Melanocyte of skin (primary cell): ENCODE measurements around the gene OR51F1. TPM values are rescaled to one million over a fixed set of nuclear protein-coding genes. Genes with fewer than 3 reads are reported as not detected.

Experiments used
- small RNA-seq, 2 donors: library from RNA; depleted of rRNA; stranded (forward); fragments of <200 nt; gene quantifications; one replicate each; pipeline ENCODE3, GENCODE V24; 2012
- total RNA-seq, 2 donors: library from RNA; depleted of rRNA; stranded (reverse); fragments of >200 nt; gene quantifications; 2 replicates each; pipeline ENCODE4 v1.2.3, GENCODE V29; 2012

The OR51F1 gene, protein sequence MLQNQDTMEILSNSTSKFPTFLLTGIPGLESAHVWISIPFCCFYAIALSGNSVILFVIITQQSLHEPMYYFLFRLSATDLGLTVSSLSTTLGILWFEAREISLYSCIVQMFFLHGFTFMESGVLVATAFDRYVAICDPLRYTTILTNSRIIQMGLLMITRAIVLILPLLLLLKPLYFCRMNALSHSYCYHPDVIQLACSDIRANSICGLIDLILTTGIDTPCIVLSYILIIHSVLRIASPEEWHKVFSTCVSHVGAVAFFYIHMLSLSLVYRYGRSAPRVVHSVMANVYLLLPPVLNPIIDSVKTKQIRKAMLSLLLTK
- total RNA-seq, result not detected

DNA sequence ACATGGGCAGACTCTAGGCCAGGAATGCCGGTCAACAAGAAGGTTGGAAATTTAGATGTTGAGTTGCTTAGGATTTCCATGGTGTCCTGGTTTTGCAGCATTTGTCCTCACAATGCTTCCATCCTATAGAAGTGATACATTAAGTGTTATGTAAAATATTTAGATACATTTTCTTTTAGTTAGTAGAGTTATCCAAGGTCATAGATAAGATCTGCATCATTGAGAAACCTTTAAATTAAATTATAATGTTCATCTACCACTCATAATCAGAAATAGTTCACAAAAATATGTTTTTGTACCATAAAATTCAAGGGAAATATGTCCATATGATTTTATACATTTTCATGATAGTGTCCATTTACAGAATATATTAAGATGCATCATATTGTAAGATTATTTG is at the start of gene OR51F1:
Gene OR51F1, minus strand, starts transcription at position 101 of the 400 bp plus-strand sequence. Its CDS starts 0 bp downstream, at position 101.

DNA sequence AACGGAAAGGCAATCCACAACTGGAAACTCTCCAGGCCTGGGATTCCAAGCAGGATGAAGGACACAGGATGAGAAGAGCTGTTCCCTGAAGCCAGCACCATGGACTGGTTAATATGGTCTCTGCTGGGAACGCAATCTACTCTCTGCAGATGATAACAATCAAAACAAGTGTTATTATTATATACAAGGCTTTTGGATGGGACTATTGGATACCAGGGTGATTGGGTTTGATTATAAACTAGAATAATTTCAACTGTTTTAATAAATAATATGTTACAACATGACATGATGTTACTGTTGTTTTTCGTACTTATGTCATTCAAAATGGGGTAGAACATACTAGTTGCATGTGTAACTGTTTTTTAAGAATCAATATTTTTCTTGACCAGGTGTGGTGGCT is 34.5 kb upstream of the OR51F1 start, which contains the start of gene OR52R1:
Gene OR52R1, minus strand, starts transcription at position 101 of the 400 bp plus-strand sequence. Its CDS starts 0 bp downstream, at position 101.

Small RNA genes lying within 50 kb of the gene (small RNA-seq; reads per million reads assigned to genes)
- gene RF00091, result 0 to 0.06 reads per million in 2 donors

Other genes with a start within 250 kb of the OR51F1 start
- not detected for gene OR52M1, start 224.7 kb downstream of the OR51F1 start, total RNA-seq
- gene OR52I2, start 188.2 kb downstream of the OR51F1 start, total RNA-seq, result not detected
- gene OR52I1, start 175.9 kb downstream of the OR51F1 start, total RNA-seq, result not detected
- gene TRIM68, start 161.7 kb downstream of the OR51F1 start, total RNA-seq, result 10 to 100 TPM in 1 of 2 donors, 1 to 10 TPM in 1; 8.3 to 10.7 TPM
- gene OR51D1, start 132.5 kb downstream of the OR51F1 start, total RNA-seq, result not detected
- gene OR51E1, start 126.0 kb downstream of the OR51F1 start, total RNA-seq, result not detected
- gene OR51E2, start 72.1 kb downstream of the OR51F1 start, total RNA-seq, result not detected
- not detected for gene MMP26, start 65.2 kb downstream of the OR51F1 start, total RNA-seq
- gene OR52R1, start 34.4 kb upstream of the OR51F1 start, total RNA-seq, result not detected
- gene OR51F2, start 51.4 kb upstream of the OR51F1 start, total RNA-seq, result not detected
- not detected for gene OR51S1, start 79.3 kb upstream of the OR51F1 start, total RNA-seq
- not detected for gene OR51T1, start 112.0 kb upstream of the OR51F1 start, total RNA-seq
- not detected for gene OR51A7, start 133.8 kb upstream of the OR51F1 start, total RNA-seq
- not detected for gene OR51G2, start 149.4 kb upstream of the OR51F1 start, total RNA-seq
- gene OR51G1, start 154.4 kb upstream of the OR51F1 start, total RNA-seq, result not detected
- gene OR51A4, start 177.7 kb upstream of the OR51F1 start, total RNA-seq, result not detected
- gene OR51A2, start 185.8 kb upstream of the OR51F1 start, total RNA-seq, result not detected
- not detected for gene OR51L1, start 224.9 kb upstream of the OR51F1 start, total RNA-seq